GM21390 (cell line): Measurements from ENCODE around the gene LARP1.
A peak's percentile ranks its signal among the peaks of the same experiment; 100 is the strongest.

Experiments
- ATAC-seq: cut with Tn5 transposase; IDR thresholded peaks from one replicate; pipeline ENCODE4 v1.9.1; 2021; ENCODE audit not compliant: unreplicated experiment

The LARP1 gene

GRCh38 chr5:154850255-154851062 lies 95.3 kb downstream of the LARP1 start, which contains the start of gene FAXDC2:
Gene FAXDC2 (minus strand): TSS chr5:154850603. CDS start chr5:154838178, 12,425 bp downstream.
- ATAC-seq: no peak

- ATAC-seq: no peak
Observed at GRCh38 chr5:154851351-154851750, 96.2 kb downstream of the LARP1 start.

DNA sequence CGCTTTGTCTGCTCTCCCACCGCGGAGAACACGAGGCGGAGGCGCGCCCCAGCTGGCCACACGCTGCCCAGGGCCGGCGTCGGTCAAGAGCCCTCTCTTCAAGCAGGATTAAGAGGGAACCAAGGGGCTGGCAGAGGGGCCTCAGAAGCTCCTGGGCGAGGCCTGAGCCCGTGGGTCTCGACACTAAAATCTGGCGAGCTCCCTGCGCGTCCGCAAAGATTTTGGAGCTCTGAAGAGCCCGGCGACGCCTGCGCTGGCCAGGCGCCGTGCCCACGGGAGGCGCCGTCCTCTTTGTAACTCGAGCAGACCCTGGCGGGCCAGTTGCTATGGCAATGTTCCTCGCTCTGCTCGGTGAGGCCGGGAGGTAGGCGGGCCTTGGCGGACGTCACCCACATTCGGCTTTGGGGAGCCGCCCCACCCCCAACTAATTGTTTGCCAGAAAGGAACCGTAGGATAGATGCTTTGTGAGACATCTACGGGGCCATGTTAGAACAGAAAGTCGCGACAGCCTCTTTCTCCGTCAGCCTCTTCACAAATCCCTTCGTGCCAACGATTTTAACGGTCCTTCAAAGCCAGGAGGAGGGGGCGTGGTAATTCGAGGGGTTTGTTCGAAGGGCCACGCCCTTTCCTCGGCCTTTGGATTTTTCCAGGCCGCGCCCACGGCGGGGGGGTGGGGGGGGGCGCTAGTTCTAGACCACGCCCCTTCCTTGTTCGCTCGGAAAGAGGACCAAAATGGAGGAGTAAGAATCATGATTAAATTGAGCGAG lies 102.5 kb downstream of the LARP1 start:
- peak; percentile 55 for ATAC-seq

GRCh38 chr5:154858297-154858971 lies 103.3 kb downstream of the LARP1 start, which contains the start of gene CNOT8:
Gene CNOT8 (plus strand): TSS chr5:154858627. CDS start chr5:154863279, 4,652 bp downstream.
- peak; percentile 71 for ATAC-seq

GRCh38 chr5:154858972-154859871 lies 104.0 kb downstream of the LARP1 start:
- ATAC-seq: peak; percentile 14

DNA sequence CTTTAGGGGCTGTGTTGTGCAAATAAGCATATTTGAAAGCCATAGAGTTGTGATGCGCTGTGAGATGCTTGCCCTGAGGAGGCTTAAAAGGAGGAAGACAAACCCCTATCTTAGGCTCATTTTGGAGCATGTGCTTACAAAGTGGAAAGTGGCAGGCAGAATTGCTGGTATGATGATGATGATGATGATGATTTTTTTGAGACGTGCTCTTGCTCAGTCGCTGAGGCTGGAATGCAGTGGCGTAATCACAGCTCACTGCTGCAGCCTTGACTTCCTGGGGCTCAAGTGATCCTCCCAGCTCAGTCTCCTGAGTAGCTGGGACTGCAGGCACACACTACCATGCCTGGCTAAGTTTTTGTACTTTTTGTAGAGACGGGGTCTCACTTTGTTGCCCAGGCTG lies 104.9 kb downstream of the LARP1 start:
- no peak for ATAC-seq

- no peak for ATAC-seq
Observed at GRCh38 chr5:154860765-154861164, 105.6 kb downstream of the LARP1 start.

DNA sequence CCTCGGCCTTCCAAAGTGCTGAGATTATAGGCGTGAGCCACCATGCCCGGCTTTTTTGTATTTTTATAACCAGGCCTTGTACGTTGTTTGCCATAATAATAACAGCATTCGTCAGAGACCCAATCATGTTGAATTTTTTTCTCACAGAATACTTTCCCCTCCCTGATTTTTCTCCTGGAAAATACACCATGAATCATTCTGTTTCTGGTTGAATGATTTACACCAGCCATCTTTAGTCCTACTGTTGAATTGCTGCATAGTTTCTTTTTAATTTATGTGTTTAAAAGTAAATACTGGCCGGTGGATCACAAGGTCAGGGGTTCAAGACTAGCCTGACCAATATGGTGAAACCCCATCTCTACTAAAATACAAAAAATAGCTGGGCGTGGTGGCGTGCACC lies 106.8 kb downstream of the LARP1 start:
- ATAC-seq: no peak

DNA sequence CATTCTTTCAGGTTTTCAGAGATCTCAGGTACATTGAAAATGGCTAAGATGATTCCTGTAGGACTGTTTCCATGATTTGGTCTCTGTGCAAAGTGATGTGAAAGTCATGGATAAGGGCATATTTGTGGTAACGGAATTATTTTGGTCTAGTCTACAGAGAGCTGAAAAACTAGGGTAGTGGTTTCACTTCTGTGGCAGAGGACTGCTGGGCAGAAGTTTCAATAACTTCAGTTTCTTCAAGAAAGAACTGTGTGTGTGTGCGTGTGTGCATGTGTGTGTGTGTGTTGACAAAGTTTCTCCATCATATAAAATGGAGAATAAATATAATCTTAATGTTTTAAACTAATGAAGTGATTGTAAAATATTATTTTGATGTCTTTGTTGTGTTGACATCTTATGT lies 107.6 kb downstream of the LARP1 start:
- ATAC-seq: no peak

DNA sequence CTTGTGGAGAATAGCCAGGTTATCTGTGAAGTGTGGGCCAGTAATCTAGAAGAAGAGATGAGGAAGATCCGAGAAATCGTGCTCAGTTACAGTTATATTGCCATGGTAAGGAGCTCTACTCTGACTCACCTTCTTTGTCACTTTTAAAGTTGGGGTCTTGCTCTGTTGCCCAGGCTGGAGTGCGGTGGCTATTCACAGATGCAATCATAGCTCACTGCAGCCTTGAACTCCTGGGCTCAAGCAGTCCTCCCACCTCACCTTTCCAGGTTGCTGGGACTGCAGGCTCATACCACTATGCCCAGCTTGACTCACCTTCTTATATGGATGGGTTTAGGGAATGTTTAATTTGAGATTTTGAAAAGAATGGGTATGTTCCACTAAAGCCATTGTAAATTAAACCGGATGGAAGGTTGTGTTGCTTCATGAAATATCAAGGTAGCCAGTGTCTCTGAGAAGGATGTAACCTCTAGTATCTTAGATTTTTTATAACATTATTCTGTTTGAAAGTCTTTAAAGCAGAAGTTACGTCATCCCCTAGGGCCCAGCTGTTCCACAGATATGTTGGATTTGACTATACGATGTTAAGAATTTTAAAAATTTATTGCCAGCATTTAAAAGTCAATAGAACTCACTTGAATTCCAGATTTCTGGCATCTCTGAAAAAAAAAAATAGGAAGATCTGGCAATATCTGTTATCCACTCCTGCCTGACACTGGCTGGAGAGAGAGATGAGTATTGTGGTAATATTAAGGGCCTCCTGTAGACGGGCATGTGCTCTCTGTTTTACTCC lies 108.3 kb downstream of the LARP1 start:
- ATAC-seq: no peak

- ATAC-seq: no peak
Observed at GRCh38 chr5:154865466-154866184, 110.4 kb downstream of the LARP1 start.

DNA sequence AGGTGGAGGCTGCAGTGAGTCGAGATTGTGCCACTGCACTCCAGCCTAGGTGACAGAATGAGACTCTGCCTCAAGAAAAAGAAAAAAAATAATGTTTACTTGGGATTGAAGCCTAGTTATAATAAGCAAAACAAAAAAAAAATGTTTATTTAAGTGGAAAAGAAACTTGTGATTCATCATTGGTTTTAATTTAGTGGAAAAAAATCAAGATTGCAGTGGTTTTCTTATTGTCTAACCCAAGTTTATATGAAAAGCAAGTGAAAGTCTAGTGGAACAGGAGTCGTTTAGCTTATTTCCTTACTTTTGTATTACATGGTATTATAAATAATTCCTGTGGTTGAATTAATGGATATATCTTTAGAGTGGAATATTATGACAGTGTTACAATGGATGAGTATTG lies 111.7 kb downstream of the LARP1 start:
- no peak for ATAC-seq
